ENCODE measurements around the gene TTC28.
"Not testable (repeated sequence)": the region's sequence is repeated elsewhere in the genome, so short reads cannot be mapped to it uniquely, and the experiment has no call there.

Gene TTC28

GRCh38 chr22:28481725-28482124, 197.9 kb downstream of the TTC28 start:
- no peak for DNase-seq (ENCODE audit: low spot score)

GRCh38 chr22:28480000-28480715, 199.5 kb downstream of the TTC28 start:
- no peak for DNase-seq (ENCODE audit: low spot score)

- DNase-seq (ENCODE audit: low spot score), result no peak
These were observed 201.1 kb downstream of the TTC28 start for GRCh38 chr22:28478564-28478963.

- no peak for DNase-seq (ENCODE audit: low spot score)
These were observed 202.1 kb downstream of the TTC28 start for GRCh38 chr22:28477556-28477955.

- DNase-seq (ENCODE audit: low spot score), result no peak
These were observed 205.3 kb downstream of the TTC28 start for GRCh38 chr22:28474330-28474729.

GRCh38 chr22:28473258-28473657, 206.4 kb downstream of the TTC28 start:
- DNase-seq (ENCODE audit: low spot score), result no peak

- not testable (repeated sequence) for DNase-seq (ENCODE audit: low spot score)
These were observed 212.6 kb downstream of the TTC28 start for GRCh38 chr22:28467055-28467454.

GRCh38 chr22:28466399-28466798, 213.2 kb downstream of the TTC28 start:
- no peak for DNase-seq (ENCODE audit: low spot score)

- DNase-seq (ENCODE audit: low spot score), result no peak
These were observed 213.8 kb downstream of the TTC28 start for GRCh38 chr22:28465841-28466240.

- no peak for DNase-seq (ENCODE audit: low spot score)
These were observed 215.5 kb downstream of the TTC28 start for GRCh38 chr22:28464127-28464526.

GRCh38 chr22:28463408-28463807, 216.2 kb downstream of the TTC28 start:
- not testable (repeated sequence) for DNase-seq (ENCODE audit: low spot score)

- no peak for DNase-seq (ENCODE audit: low spot score)
These were observed 216.7 kb downstream of the TTC28 start for GRCh38 chr22:28462901-28463300.

- DNase-seq (ENCODE audit: low spot score), result no peak
These were observed 217.6 kb downstream of the TTC28 start for GRCh38 chr22:28462041-28462440.

- no peak for DNase-seq (ENCODE audit: low spot score)
These were observed 225.1 kb downstream of the TTC28 start for GRCh38 chr22:28454431-28455064.

- no peak for DNase-seq (ENCODE audit: low spot score)
These were observed 229.5 kb downstream of the TTC28 start for GRCh38 chr22:28450109-28450508.

- no peak for DNase-seq (ENCODE audit: low spot score)
These were observed 230.6 kb downstream of the TTC28 start for GRCh38 chr22:28449041-28449440.

GRCh38 chr22:28448625-28449024, 231.0 kb downstream of the TTC28 start:
- no peak for DNase-seq (ENCODE audit: low spot score)

- DNase-seq (ENCODE audit: low spot score), result no peak
These were observed 235.0 kb downstream of the TTC28 start for GRCh38 chr22:28444659-28445058.

- peak; percentile 46 for DNase-seq (ENCODE audit: low spot score)
These were observed 236.1 kb downstream of the TTC28 start for GRCh38 chr22:28443526-28443876.

GRCh38 chr22:28442711-28443525, 236.7 kb downstream of the TTC28 start:
- peak; percentile 52 for DNase-seq (ENCODE audit: low spot score)

- peak; percentile 78 for DNase-seq (ENCODE audit: low spot score)
These were observed 237.4 kb downstream of the TTC28 start for GRCh38 chr22:28442264-28442710.

GRCh38 chr22:28441720-28442263, 237.8 kb downstream of the TTC28 start:
- DNase-seq (ENCODE audit: low spot score), result no peak

Measured in HuH-7 (cell line).